SK-N-SH treated with all-trans-retinoic acid at 6 μM for 48 hours (cell line): ENCODE results near the gene PBX4.

Experiments
- ATAC-seq: fragments of 200-7000 bp; cut with Tn5 transposase; 3 replicates; pipeline ENCODE4 v1.9.1; 2020; ENCODE audit warnings: mild to moderate bottlenecking, moderate library complexity
- ARNTL ChIP-seq: fragments of 450-650 bp; formaldehyde crosslinking; IDR thresholded peaks from 2 replicates; pipeline ENCODE4 v1.5.0; 2020; ENCODE audit warnings: low read depth, mild to moderate bottlenecking, moderate library complexity, borderline replicate concordance
- BACH2 ChIP-seq: fragments of 250-450 bp; sonication (Bioruptor Pico); IDR thresholded peaks from 2 replicates; pipeline ENCODE4 v1.9.0; 2021; ENCODE audit warnings: mild to moderate bottlenecking, borderline replicate concordance
- CSDC2 ChIP-seq: fragments of 250-450 bp; sonication (Bioruptor Pico); IDR thresholded peaks from 2 replicates; pipeline ENCODE4 v1.5.0; 2020; ENCODE audit warnings: mild to moderate bottlenecking, moderate library complexity
- ESRRG ChIP-seq: fragments of 250-450 bp; sonication (Bioruptor Pico); IDR thresholded peaks from 2 replicates; pipeline ENCODE4 v1.6.1; 2021; ENCODE audit warnings: mild to moderate bottlenecking
- GLIS3 ChIP-seq: fragments of 250-450 bp; sonication (Bioruptor Pico); IDR thresholded peaks from 2 replicates; pipeline ENCODE4 v1.5.0; 2020; ENCODE audit warnings: mild to moderate bottlenecking, moderate library complexity
- ISL1 ChIP-seq: fragments of 250-450 bp; sonication (Bioruptor Pico); IDR thresholded peaks from 2 replicates; pipeline ENCODE4 v2.1.2; 2022; ENCODE audit warnings: mild to moderate bottlenecking, moderate library complexity
- OSR1 ChIP-seq: fragments of 250-450 bp; sonication (Bioruptor Pico); IDR thresholded peaks from 2 replicates; pipeline ENCODE4 v1.8.0; 2022; ENCODE audit warnings: moderate library complexity, mild to moderate bottlenecking, inconsistent platforms
- PPARA ChIP-seq: fragments of 250-450 bp; sonication (Bioruptor Pico); IDR thresholded peaks from 2 replicates; pipeline ENCODE4 v1.5.0; 2020; ENCODE audit warnings: mild to moderate bottlenecking, borderline replicate concordance
- RARB ChIP-seq: fragments of 250-450 bp; sonication (Bioruptor Pico); IDR thresholded peaks from 2 replicates; pipeline ENCODE4 v1.8.0; 2021; ENCODE audit warnings: mild to moderate bottlenecking, moderate library complexity
- SNAI2 ChIP-seq: fragments of 250-450 bp; sonication (Bioruptor Pico); IDR thresholded peaks from 2 replicates; pipeline ENCODE4 v1.5.0; 2020; ENCODE audit warnings: mild to moderate bottlenecking, moderate library complexity
- TCF4 ChIP-seq: fragments of 250-450 bp; sonication (Bioruptor Pico); IDR thresholded peaks from 2 replicates; pipeline ENCODE4 v1.8.0; 2021; ENCODE audit warnings: mild to moderate bottlenecking, moderate library complexity, borderline replicate concordance
- TOX ChIP-seq: fragments of 250-450 bp; sonication (Bioruptor Pico); IDR thresholded peaks from 2 replicates; pipeline ENCODE4 v1.8.0; 2021; ENCODE audit warnings: mild to moderate bottlenecking, moderate library complexity, borderline replicate concordance
- ZC3H10 ChIP-seq: fragments of 250-450 bp; sonication (Bioruptor Pico); IDR thresholded peaks from 2 replicates; pipeline ENCODE4 v1.5.1; 2021; ENCODE audit warnings: mild to moderate bottlenecking, moderate library complexity
- ZFP3 ChIP-seq: fragments of 250-450 bp; sonication (Bioruptor Pico); IDR thresholded peaks from 2 replicates; pipeline ENCODE4 v1.5.0; 2020; ENCODE audit warnings: mild to moderate bottlenecking, moderate library complexity
- ZFP30 ChIP-seq: fragments of 450-650 bp; formaldehyde crosslinking; IDR thresholded peaks from 2 replicates; pipeline ENCODE4 v1.5.0; 2022; ENCODE audit warnings: mild to moderate bottlenecking, moderate library complexity
- ZNF565 ChIP-seq: fragments of 450-650 bp; formaldehyde crosslinking; conservative IDR thresholded peaks from 2 replicates; pipeline ENCODE4 v1.5.0; 2020; ENCODE audit warnings: low read depth, mild to moderate bottlenecking, moderate library complexity
- ZNF70 ChIP-seq: fragments of 450-650 bp; formaldehyde crosslinking; IDR thresholded peaks from 2 replicates; pipeline ENCODE4 v1.5.0; 2020; ENCODE audit warnings: mild to moderate bottlenecking, moderate library complexity
- ZNF8 ChIP-seq: fragments of 450-650 bp; formaldehyde crosslinking; IDR thresholded peaks from 2 replicates; pipeline ENCODE4 v1.5.0; 2020; ENCODE audit warnings: mild to moderate bottlenecking, moderate library complexity
- TF ChIP-seq, protein P1 (sequence below): fragments of 250-450 bp; sonication (Bioruptor Pico); IDR thresholded peaks from 2 replicates; pipeline ENCODE4 v1.5.0; 2020; ENCODE audit warnings: mild to moderate bottlenecking, moderate library complexity
- TF ChIP-seq, protein P2 (sequence below): fragments of 250-450 bp; sonication (Bioruptor Pico); IDR thresholded peaks from 2 replicates; pipeline ENCODE4 v1.8.0; 2020; ENCODE audit warnings: mild to moderate bottlenecking, moderate library complexity, borderline replicate concordance
- TF ChIP-seq, protein P3 (sequence below): fragments of 250-450 bp; sonication (Bioruptor Pico); IDR thresholded peaks from 2 replicates; pipeline ENCODE4 v1.8.0; 2021; ENCODE audit warnings: low read depth, mild to moderate bottlenecking, moderate library complexity, borderline replicate concordance
- TF ChIP-seq, protein P4 (sequence below): fragments of 250-450 bp; sonication (Bioruptor Pico); IDR thresholded peaks from 2 replicates; pipeline ENCODE4 v1.5.1; 2021; ENCODE audit warnings: mild to moderate bottlenecking, moderate library complexity
- TF ChIP-seq, protein P5 (sequence below): fragments of 250-450 bp; sonication (Bioruptor Pico); IDR thresholded peaks from 2 replicates; pipeline ENCODE4 v1.5.1; 2020; ENCODE audit warnings: low read depth, mild to moderate bottlenecking, moderate library complexity

PBX4 gene

DNA sequence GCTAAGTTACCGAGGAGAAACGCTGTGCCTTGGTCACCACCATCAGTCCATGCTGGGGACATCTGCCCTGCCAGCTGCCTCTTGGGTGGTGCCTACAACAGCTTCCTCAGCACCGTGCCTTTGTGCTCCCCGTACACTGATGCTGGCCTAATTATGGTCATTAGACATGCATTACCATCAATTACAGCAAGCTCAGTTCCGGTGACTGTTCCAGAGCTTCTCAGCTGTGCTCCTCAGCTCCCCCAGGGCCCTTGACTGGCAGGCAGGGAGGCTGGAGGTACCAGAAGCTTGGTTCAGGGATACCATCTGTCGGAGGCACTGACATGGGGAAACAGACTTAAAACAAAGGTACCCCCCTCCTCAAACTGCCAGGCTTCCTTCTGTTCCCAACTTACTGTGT lies 40.2 kb downstream of the PBX4 start:
- no peak for ATAC-seq
- TF ChIP-seq TCF4: no peak
- TF ChIP-seq ESRRG: no peak
- TF ChIP-seq, protein P1, sequence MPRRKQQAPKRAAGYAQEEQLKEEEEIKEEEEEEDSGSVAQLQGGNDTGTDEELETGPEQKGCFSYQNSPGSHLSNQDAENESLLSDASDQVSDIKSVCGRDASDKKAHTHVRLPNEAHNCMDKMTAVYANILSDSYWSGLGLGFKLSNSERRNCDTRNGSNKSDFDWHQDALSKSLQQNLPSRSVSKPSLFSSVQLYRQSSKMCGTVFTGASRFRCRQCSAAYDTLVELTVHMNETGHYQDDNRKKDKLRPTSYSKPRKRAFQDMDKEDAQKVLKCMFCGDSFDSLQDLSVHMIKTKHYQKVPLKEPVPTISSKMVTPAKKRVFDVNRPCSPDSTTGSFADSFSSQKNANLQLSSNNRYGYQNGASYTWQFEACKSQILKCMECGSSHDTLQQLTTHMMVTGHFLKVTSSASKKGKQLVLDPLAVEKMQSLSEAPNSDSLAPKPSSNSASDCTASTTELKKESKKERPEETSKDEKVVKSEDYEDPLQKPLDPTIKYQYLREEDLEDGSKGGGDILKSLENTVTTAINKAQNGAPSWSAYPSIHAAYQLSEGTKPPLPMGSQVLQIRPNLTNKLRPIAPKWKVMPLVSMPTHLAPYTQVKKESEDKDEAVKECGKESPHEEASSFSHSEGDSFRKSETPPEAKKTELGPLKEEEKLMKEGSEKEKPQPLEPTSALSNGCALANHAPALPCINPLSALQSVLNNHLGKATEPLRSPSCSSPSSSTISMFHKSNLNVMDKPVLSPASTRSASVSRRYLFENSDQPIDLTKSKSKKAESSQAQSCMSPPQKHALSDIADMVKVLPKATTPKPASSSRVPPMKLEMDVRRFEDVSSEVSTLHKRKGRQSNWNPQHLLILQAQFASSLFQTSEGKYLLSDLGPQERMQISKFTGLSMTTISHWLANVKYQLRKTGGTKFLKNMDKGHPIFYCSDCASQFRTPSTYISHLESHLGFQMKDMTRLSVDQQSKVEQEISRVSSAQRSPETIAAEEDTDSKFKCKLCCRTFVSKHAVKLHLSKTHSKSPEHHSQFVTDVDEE (CRISPR knock-in tag): no peak
- no peak for TF ChIP-seq RARB
- TF ChIP-seq, protein P2, sequence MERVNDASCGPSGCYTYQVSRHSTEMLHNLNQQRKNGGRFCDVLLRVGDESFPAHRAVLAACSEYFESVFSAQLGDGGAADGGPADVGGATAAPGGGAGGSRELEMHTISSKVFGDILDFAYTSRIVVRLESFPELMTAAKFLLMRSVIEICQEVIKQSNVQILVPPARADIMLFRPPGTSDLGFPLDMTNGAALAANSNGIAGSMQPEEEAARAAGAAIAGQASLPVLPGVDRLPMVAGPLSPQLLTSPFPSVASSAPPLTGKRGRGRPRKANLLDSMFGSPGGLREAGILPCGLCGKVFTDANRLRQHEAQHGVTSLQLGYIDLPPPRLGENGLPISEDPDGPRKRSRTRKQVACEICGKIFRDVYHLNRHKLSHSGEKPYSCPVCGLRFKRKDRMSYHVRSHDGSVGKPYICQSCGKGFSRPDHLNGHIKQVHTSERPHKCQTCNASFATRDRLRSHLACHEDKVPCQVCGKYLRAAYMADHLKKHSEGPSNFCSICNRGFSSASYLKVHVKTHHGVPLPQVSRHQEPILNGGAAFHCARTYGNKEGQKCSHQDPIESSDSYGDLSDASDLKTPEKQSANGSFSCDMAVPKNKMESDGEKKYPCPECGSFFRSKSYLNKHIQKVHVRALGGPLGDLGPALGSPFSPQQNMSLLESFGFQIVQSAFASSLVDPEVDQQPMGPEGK (CRISPR knock-in tag): no peak
- no peak for TF ChIP-seq ZC3H10 (CRISPR knock-in tag)
- no peak for TF ChIP-seq GLIS3 (CRISPR knock-in tag)
- no peak for TF ChIP-seq ZNF8
- no peak for TF ChIP-seq ZNF565 (CRISPR knock-in tag)
- TF ChIP-seq, protein P3, sequence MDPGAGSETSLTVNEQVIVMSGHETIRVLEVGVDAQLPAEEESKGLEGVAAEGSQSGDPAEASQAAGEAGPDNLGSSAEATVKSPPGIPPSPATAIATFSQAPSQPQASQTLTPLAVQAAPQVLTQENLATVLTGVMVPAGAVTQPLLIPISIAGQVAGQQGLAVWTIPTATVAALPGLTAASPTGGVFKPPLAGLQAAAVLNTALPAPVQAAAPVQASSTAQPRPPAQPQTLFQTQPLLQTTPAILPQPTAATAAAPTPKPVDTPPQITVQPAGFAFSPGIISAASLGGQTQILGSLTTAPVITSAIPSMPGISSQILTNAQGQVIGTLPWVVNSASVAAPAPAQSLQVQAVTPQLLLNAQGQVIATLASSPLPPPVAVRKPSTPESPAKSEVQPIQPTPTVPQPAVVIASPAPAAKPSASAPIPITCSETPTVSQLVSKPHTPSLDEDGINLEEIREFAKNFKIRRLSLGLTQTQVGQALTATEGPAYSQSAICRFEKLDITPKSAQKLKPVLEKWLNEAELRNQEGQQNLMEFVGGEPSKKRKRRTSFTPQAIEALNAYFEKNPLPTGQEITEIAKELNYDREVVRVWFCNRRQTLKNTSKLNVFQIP (CRISPR knock-in tag): no peak
- no peak for TF ChIP-seq BACH2 (CRISPR knock-in tag)
- no peak for TF ChIP-seq PPARA (CRISPR knock-in tag)
- TF ChIP-seq, protein P4, sequence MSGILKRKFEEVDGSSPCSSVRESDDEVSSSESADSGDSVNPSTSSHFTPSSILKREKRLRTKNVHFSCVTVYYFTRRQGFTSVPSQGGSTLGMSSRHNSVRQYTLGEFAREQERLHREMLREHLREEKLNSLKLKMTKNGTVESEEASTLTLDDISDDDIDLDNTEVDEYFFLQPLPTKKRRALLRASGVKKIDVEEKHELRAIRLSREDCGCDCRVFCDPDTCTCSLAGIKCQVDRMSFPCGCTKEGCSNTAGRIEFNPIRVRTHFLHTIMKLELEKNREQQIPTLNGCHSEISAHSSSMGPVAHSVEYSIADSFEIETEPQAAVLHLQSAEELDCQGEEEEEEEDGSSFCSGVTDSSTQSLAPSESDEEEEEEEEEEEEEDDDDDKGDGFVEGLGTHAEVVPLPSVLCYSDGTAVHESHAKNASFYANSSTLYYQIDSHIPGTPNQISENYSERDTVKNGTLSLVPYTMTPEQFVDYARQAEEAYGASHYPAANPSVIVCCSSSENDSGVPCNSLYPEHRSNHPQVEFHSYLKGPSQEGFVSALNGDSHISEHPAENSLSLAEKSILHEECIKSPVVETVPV (CRISPR knock-in tag): no peak

DNA sequence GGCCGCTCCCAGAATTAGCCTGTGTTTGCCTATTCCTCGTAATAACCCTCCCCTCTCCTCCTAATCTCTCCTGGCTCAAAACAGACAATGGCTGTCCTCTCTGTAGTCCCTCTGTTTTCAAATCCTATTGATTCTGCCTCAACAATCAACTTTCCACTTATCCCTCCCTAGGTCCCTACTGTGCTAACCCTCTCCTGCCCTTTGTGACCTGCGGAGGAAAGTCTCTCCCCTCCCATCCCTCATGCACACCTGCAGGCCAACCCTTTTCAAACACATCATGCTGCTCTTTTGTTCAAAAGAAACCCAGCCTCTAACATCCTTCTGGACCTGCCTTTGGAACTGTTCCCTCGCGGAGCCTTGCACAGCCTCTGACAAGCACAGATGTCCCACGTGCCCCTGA lies 43.1 kb downstream of the PBX4 start:
- TF ChIP-seq BACH2 (CRISPR knock-in tag): no peak
- TF ChIP-seq ISL1 (CRISPR knock-in tag): no peak
- no peak for TF ChIP-seq ARNTL (CRISPR knock-in tag)
- no peak for TF ChIP-seq ZNF8
- TF ChIP-seq ZFP3: no peak
- TF ChIP-seq ZC3H10 (CRISPR knock-in tag): no peak
- no peak for TF ChIP-seq SNAI2 (CRISPR knock-in tag)
- TF ChIP-seq, protein P3 (CRISPR knock-in tag): no peak
- no peak for TF ChIP-seq CSDC2 (CRISPR knock-in tag)
- TF ChIP-seq ZNF70 (CRISPR knock-in tag): no peak
- TF ChIP-seq TOX (CRISPR knock-in tag): no peak
- TF ChIP-seq, protein P5, sequence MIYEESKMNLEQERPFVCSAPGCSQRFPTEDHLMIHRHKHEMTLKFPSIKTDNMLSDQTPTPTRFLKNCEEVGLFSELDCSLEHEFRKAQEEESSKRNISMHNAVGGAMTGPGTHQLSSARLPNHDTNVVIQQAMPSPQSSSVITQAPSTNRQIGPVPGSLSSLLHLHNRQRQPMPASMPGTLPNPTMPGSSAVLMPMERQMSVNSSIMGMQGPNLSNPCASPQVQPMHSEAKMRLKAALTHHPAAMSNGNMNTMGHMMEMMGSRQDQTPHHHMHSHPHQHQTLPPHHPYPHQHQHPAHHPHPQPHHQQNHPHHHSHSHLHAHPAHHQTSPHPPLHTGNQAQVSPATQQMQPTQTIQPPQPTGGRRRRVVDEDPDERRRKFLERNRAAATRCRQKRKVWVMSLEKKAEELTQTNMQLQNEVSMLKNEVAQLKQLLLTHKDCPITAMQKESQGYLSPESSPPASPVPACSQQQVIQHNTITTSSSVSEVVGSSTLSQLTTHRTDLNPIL (CRISPR knock-in tag): no peak
- no peak for TF ChIP-seq OSR1 (CRISPR knock-in tag)
- TF ChIP-seq, protein P1 (CRISPR knock-in tag): no peak
- TF ChIP-seq, protein P2 (CRISPR knock-in tag): no peak
- TF ChIP-seq ESRRG: no peak
- no peak for TF ChIP-seq ZNF565 (CRISPR knock-in tag)
- no peak for TF ChIP-seq ZFP30 (CRISPR knock-in tag)
- TF ChIP-seq PPARA (CRISPR knock-in tag): no peak
- no peak for TF ChIP-seq RARB
- ATAC-seq: no peak
